GM18519 (cell line): Measurements from ENCODE around the gene TNFRSF25.
"Not testable (repeated sequence)": the region's sequence is repeated elsewhere in the genome, so short reads cannot be mapped to it uniquely, and the experiment has no call there.

Experiments
- ATAC-seq: cut with Tn5 transposase; IDR thresholded peaks from one replicate; pipeline ENCODE4 v1.9.1; 2021; ENCODE audit warnings: mild to moderate bottlenecking, moderate library complexity; ENCODE audit not compliant: unreplicated experiment, low FRiP score

TNFRSF25 gene

GRCh38 chr1:6502000-6502891 is 36.3 kb upstream of the TNFRSF25 start:
- no peak for ATAC-seq

GRCh38 chr1:6501279-6501813 is 35.4 kb upstream of the TNFRSF25 start:
- ATAC-seq = no peak

- ATAC-seq = no peak
Observed at GRCh38 chr1:6500544-6501278, 34.7 kb upstream of the TNFRSF25 start.

- ATAC-seq = no peak
Observed at GRCh38 chr1:6499296-6499695, 33.3 kb upstream of the TNFRSF25 start.

- ATAC-seq = no peak
Observed at GRCh38 chr1:6498576-6499111, 32.7 kb upstream of the TNFRSF25 start.

- ATAC-seq = no peak
Observed at GRCh38 chr1:6497867-6498575, 32.0 kb upstream of the TNFRSF25 start.

GRCh38 chr1:6497215-6497866 is 31.4 kb upstream of the TNFRSF25 start:
- ATAC-seq = no peak

- ATAC-seq = no peak
Observed at GRCh38 chr1:6496890-6497214, 30.9 kb upstream of the TNFRSF25 start.

- ATAC-seq = no peak
Observed at GRCh38 chr1:6496365-6496721, 30.4 kb upstream of the TNFRSF25 start.

- ATAC-seq = no peak
Observed at GRCh38 chr1:6495540-6496364, 29.8 kb upstream of the TNFRSF25 start.

GRCh38 chr1:6495041-6495441 is 29.1 kb upstream of the TNFRSF25 start:
- ATAC-seq = no peak

- no peak for ATAC-seq
Observed at GRCh38 chr1:6494627-6495026, 28.7 kb upstream of the TNFRSF25 start.

- not testable (repeated sequence) for ATAC-seq
Observed at GRCh38 chr1:6493834-6494223, 27.9 kb upstream of the TNFRSF25 start.

- no peak for ATAC-seq
Observed at GRCh38 chr1:6491966-6492365, 26.0 kb upstream of the TNFRSF25 start.

GRCh38 chr1:6491480-6491962 is 25.5 kb upstream of the TNFRSF25 start, which contains the start of gene PLEKHG5:
Gene PLEKHG5, minus strand, starts transcription at chr1:6491667. Its CDS starts 14,096 bp downstream, at chr1:6477571.
- no peak for ATAC-seq

- no peak for ATAC-seq
Observed at GRCh38 chr1:6491081-6491449, 25.1 kb upstream of the TNFRSF25 start.

- no peak for ATAC-seq
Observed at GRCh38 chr1:6490181-6491080, 24.5 kb upstream of the TNFRSF25 start.

GRCh38 chr1:6489799-6490180 is 23.8 kb upstream of the TNFRSF25 start:
- ATAC-seq = no peak
